GM21786 (cell line): ENCODE data around the gene HBEGF.
A peak's percentile ranks its signal among the peaks of the same experiment; 100 is the strongest.

Experiments
- ATAC-seq: cut with Tn5 transposase; IDR thresholded peaks from one replicate; pipeline ENCODE4 v1.9.1; 2021; ENCODE audit not compliant: unreplicated experiment

Gene HBEGF

GRCh38 chr5:140305471-140305870, 40.9 kb downstream of the HBEGF start:
- no peak for ATAC-seq

- no peak for ATAC-seq
Observed at GRCh38 chr5:140303966-140304365, 42.4 kb downstream of the HBEGF start.

GRCh38 chr5:140302786-140303639, 43.4 kb downstream of the HBEGF start, which contains the start of gene PFDN1:
Gene PFDN1, minus strand, starts transcription at chr5:140303101. Its CDS starts 28 bp downstream, at chr5:140303073.
- peak; percentile 98 for ATAC-seq

- no peak for ATAC-seq
Observed at GRCh38 chr5:140301136-140301535, 45.3 kb downstream of the HBEGF start.

GRCh38 chr5:140299056-140299455, 47.3 kb downstream of the HBEGF start:
- ATAC-seq = no peak

GRCh38 chr5:140298183-140298601, 48.2 kb downstream of the HBEGF start:
- no peak for ATAC-seq

- ATAC-seq = no peak
Observed at GRCh38 chr5:140297283-140297682, 49.1 kb downstream of the HBEGF start.

- no peak for ATAC-seq
Observed at GRCh38 chr5:140296289-140296688, 50.1 kb downstream of the HBEGF start.

GRCh38 chr5:140295414-140295813, 51.0 kb downstream of the HBEGF start:
- ATAC-seq = no peak

GRCh38 chr5:140294753-140295152, 51.6 kb downstream of the HBEGF start:
- ATAC-seq = no peak

GRCh38 chr5:140293849-140294100, 52.6 kb downstream of the HBEGF start:
- ATAC-seq = no peak

- no peak for ATAC-seq
Observed at GRCh38 chr5:140293091-140293848, 53.1 kb downstream of the HBEGF start.

- no peak for ATAC-seq
Observed at GRCh38 chr5:140292212-140293036, 54.0 kb downstream of the HBEGF start.

- ATAC-seq = no peak
Observed at GRCh38 chr5:140287801-140288521, 58.4 kb downstream of the HBEGF start.

- ATAC-seq = no peak
Observed at GRCh38 chr5:140286424-140286823, 60.0 kb downstream of the HBEGF start.

- no peak for ATAC-seq
Observed at GRCh38 chr5:140284013-140284412, 62.4 kb downstream of the HBEGF start.
